ENCODE results near the gene CAPN5.

The CAPN5 gene

GRCh38 chr11:77056814-77057402, 9.9 kb upstream of the CAPN5 start:
- H3K4me3 ChIP-seq (ENCODE audit: low read depth, low read length, poor library complexity, severe bottlenecking), result no peak overlapping the region
- H3K9ac ChIP-seq (ENCODE audit: low read length), result no peak overlapping the region
- H3K9me2 ChIP-seq (ENCODE audit: low read depth, low read length), result no peaks in the 10 kb centered on the region
- H3K27ac ChIP-seq (ENCODE audit: low read depth, low read length, poor library complexity, severe bottlenecking), result no peak overlapping the region
- H3K36me3 ChIP-seq (ENCODE audit: insufficient read depth, low read length), result no peaks in the 10 kb centered on the region; the same call in 1 of the 2 replicates
- H3K4me1 ChIP-seq (ENCODE audit: insufficient read depth, low read length, severe bottlenecking), result no peaks in the 10 kb centered on the region
- TF ChIP-seq CTCF (IDR thresholded peaks at IDR 0.05; ENCODE audit: low read length), result no peak
- TF ChIP-seq EZH2 (IDR thresholded peaks at IDR 0.05; ENCODE audit: borderline replicate concordance, low read length), result no peak
- no peaks in the 10 kb centered on the region for H4K20me1 ChIP-seq (ENCODE audit: insufficient read depth, low read length)
- H3K27me3 ChIP-seq (ENCODE audit: insufficient read depth, low read length), result no peaks in the 10 kb centered on the region; the same call in 1 of the 2 replicates
- H3K9me3 ChIP-seq (ENCODE audit: low read length), result peaks cover 3% of the 10 kb centered on the region; the same call in 1 of the 2 replicates
- no peak overlapping the region for H2AFZ ChIP-seq (ENCODE audit: low read length)
- no peaks in the 10 kb centered on the region for H3F3A ChIP-seq (ENCODE audit: insufficient read depth, low read length)
- no peak overlapping the region for H3K4me2 ChIP-seq (ENCODE audit: low read length)
- no peaks in the 10 kb centered on the region for H3K79me2 ChIP-seq (ENCODE audit: insufficient read depth, low read length)

- no peak overlapping the region for H3K9ac ChIP-seq (ENCODE audit: low read length)
- H3K9me3 ChIP-seq (ENCODE audit: low read length), result peaks cover 3% of the 10 kb centered on the region; the same call in 1 of the 2 replicates
- no peaks in the 10 kb centered on the region for H3K9me2 ChIP-seq (ENCODE audit: low read depth, low read length)
- no peak overlapping the region for H3K4me2 ChIP-seq (ENCODE audit: low read length)
- H2AFZ ChIP-seq (ENCODE audit: low read length), result no peak overlapping the region
- H3F3A ChIP-seq (ENCODE audit: insufficient read depth, low read length), result no peaks in the 10 kb centered on the region
- H3K27me3 ChIP-seq (ENCODE audit: insufficient read depth, low read length), result peaks cover 3% of the 10 kb centered on the region; the same call in 1 of the 2 replicates
- no peak overlapping the region for H3K4me3 ChIP-seq (ENCODE audit: low read depth, low read length, poor library complexity, severe bottlenecking)
- H3K79me2 ChIP-seq (ENCODE audit: insufficient read depth, low read length), result no peaks in the 10 kb centered on the region
- H3K27ac ChIP-seq (ENCODE audit: low read depth, low read length, poor library complexity, severe bottlenecking), result no peak overlapping the region
- TF ChIP-seq CTCF (IDR thresholded peaks at IDR 0.05; ENCODE audit: low read length), result no peak
- no peak for TF ChIP-seq EZH2 (IDR thresholded peaks at IDR 0.05; ENCODE audit: borderline replicate concordance, low read length)
- H3K4me1 ChIP-seq (ENCODE audit: insufficient read depth, low read length, severe bottlenecking), result no peaks in the 10 kb centered on the region
- no peaks in the 10 kb centered on the region; the same call in 1 of the 2 replicates for H3K36me3 ChIP-seq (ENCODE audit: insufficient read depth, low read length)
- H4K20me1 ChIP-seq (ENCODE audit: insufficient read depth, low read length), result no peaks in the 10 kb centered on the region
Observed at GRCh38 chr11:77057938-77058474, 8.8 kb upstream of the CAPN5 start.

GRCh38 chr11:77058900-77059299, 7.9 kb upstream of the CAPN5 start:
- Histone ChIP-seq H3K4me2 (ENCODE audit: low read length) (no peak overlapping the region), H3K9ac (ENCODE audit: low read length) (no peak overlapping the region), H3K27ac (ENCODE audit: low read depth, low read length, poor library complexity, severe bottlenecking) (no peak overlapping the region), H3K4me1 (ENCODE audit: insufficient read depth, low read length, severe bottlenecking) (no peaks in the 10 kb centered on the region), H2AFZ (ENCODE audit: low read length) (no peak overlapping the region), H3K36me3 (ENCODE audit: insufficient read depth, low read length) (no peaks in the 10 kb centered on the region; the same call in 1 of the 2 replicates), H4K20me1 (ENCODE audit: insufficient read depth, low read length) (no peaks in the 10 kb centered on the region), H3K4me3 (ENCODE audit: low read depth, low read length, poor library complexity, severe bottlenecking) (no peak overlapping the region), H3K27me3 (ENCODE audit: insufficient read depth, low read length) (peaks cover 3% of the 10 kb centered on the region; the same call in 1 of the 2 replicates), H3K9me2 (ENCODE audit: low read depth, low read length) (no peaks in the 10 kb centered on the region), H3K79me2 (ENCODE audit: insufficient read depth, low read length) (no peaks in the 10 kb centered on the region), H3F3A (ENCODE audit: insufficient read depth, low read length) (no peaks in the 10 kb centered on the region), H3K9me3 (ENCODE audit: low read length) (peaks cover 3% of the 10 kb centered on the region; the same call in 1 of the 2 replicates)
- TF ChIP-seq EZH2 (IDR thresholded peaks at IDR 0.05; ENCODE audit: borderline replicate concordance, low read length) (no peak), CTCF (IDR thresholded peaks at IDR 0.05; ENCODE audit: low read length) (no peak)
